Neural progenitor cell (in vitro differentiated cells): ENCODE data around the gene AGBL2.

Experiments used
- EZH2 ChIP-seq: fragments of 200-600 bp; sonication (generic); IDR thresholded peaks from 2 replicates; pipeline ENCODE4 v1.6.1; 2017; ENCODE audit warnings: antibody characterized with exemption, mild to moderate bottlenecking, moderate library complexity
- EZH2phosphoT487 ChIP-seq: fragments of 200-600 bp; sonication (generic); IDR thresholded peaks from 2 replicates; pipeline ENCODE4 v1.6.1; 2017; ENCODE audit warnings: antibody characterized with exemption
- TF ChIP-seq, protein P1 (sequence below): fragments of 200-600 bp; sonication (generic); IDR thresholded peaks from 2 replicates; pipeline ENCODE4 v1.5.1; 2017; ENCODE audit warnings: antibody characterized with exemption, mild to moderate bottlenecking

DNA sequence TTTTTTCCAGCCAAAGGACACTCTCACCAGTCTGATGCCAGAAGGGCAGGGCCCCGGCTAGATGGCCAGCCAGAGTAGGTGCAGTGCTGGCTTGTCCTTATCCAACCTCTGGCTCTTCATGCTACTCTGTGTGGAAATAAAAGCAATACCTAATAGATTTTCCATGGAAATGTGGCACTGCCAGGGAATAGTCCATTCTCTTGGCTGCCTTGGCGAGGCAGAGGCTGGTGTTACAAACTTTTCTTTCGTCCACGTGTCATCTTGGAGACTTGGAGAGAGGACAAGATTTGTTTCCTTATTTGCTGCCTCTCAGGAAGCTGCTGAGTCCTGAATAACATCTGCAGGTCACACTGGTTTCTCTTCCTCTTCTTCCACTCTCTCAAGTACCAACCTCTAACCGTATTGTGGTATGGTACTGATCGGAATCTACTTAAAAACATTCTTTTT, 103.8 kb downstream of the AGBL2 start:
- no peak for TF ChIP-seq EZH2
- TF ChIP-seq, protein P1, sequence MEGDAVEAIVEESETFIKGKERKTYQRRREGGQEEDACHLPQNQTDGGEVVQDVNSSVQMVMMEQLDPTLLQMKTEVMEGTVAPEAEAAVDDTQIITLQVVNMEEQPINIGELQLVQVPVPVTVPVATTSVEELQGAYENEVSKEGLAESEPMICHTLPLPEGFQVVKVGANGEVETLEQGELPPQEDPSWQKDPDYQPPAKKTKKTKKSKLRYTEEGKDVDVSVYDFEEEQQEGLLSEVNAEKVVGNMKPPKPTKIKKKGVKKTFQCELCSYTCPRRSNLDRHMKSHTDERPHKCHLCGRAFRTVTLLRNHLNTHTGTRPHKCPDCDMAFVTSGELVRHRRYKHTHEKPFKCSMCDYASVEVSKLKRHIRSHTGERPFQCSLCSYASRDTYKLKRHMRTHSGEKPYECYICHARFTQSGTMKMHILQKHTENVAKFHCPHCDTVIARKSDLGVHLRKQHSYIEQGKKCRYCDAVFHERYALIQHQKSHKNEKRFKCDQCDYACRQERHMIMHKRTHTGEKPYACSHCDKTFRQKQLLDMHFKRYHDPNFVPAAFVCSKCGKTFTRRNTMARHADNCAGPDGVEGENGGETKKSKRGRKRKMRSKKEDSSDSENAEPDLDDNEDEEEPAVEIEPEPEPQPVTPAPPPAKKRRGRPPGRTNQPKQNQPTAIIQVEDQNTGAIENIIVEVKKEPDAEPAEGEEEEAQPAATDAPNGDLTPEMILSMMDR = no peak
- TF ChIP-seq EZH2phosphoT487 = no peak
